HEK293 (cell line): ENCODE measurements around the gene TRIM56.

Experiments used
- CTCF ChIP-seq: fragments of 450-650 bp; formaldehyde crosslinking; IDR thresholded peaks from 2 replicates; pipeline ENCODE4 v1.5.1; 2016; ENCODE audit warnings: missing biosample characterization, missing genetic modification characterization
- GLI4 ChIP-seq: fragments of 450-650 bp; formaldehyde crosslinking; IDR thresholded peaks from 2 replicates; pipeline ENCODE4 v1.5.1; 2016; ENCODE audit warnings: missing biosample characterization, missing genetic modification characterization
- PRDM6 ChIP-seq: fragments of 450-650 bp; formaldehyde crosslinking; IDR thresholded peaks from 2 replicates; pipeline ENCODE4 v1.5.1; 2017; ENCODE audit warnings: missing biosample characterization, missing genetic modification characterization
- ZBTB48 ChIP-seq: fragments of 450-650 bp; formaldehyde crosslinking; IDR thresholded peaks from 2 replicates; pipeline ENCODE4 v1.5.1; 2016; ENCODE audit warnings: missing biosample characterization, missing genetic modification characterization
- ZNF184 ChIP-seq: fragments of 450-650 bp; IDR thresholded peaks from 2 replicates; pipeline ENCODE4 v1.5.1; 2018; ENCODE audit warnings: missing biosample characterization, mild to moderate bottlenecking, missing genetic modification characterization
- ZNF239 ChIP-seq: fragments of 450-650 bp; formaldehyde crosslinking; IDR thresholded peaks from 2 replicates; pipeline ENCODE4 v1.5.1; 2016; ENCODE audit warnings: missing biosample characterization, missing genetic modification characterization
- ZNF280D ChIP-seq: fragments of 450-650 bp; formaldehyde crosslinking; IDR thresholded peaks from 2 replicates; pipeline ENCODE4 v1.5.1; 2016; ENCODE audit warnings: missing biosample characterization, missing genetic modification characterization
- ZNF302 ChIP-seq: fragments of 450-650 bp; formaldehyde crosslinking; IDR thresholded peaks from 2 replicates; pipeline ENCODE4 v1.5.1; 2016; ENCODE audit warnings: missing biosample characterization, missing genetic modification characterization, low read depth

- TF ChIP-seq CTCF (tag by site-specific recombination) (no peak), ZNF302 (tag by site-specific recombination) (no peak), ZNF280D (no peak), ZNF184 (tag by site-specific recombination) (no peak), PRDM6 (tag by site-specific recombination) (no peak), ZBTB48 (tag by site-specific recombination) (no peak), GLI4 (tag by site-specific recombination) (no peak), ZNF239 (tag by site-specific recombination) (no peak)
Measured at GRCh38 chr7:101096957-101097347, 11.7 kb downstream of the TRIM56 start.
